RCC 7860 (cell line): ENCODE data around the gene TBCD.

Experiments used
- DNase-seq: peaks from one replicate; pipeline ENCODE4 v3.0.0-alpha.2; 2015; ENCODE audit warnings: low spot score
- FAIRE-seq: peaks from 2 replicates; lab custom pipeline; 2012; peaks lifted over from hg19 to GRCh38; lab: Jason Lieb, UNC

The TBCD gene

GRCh38 chr17:82830249-82830661, 78.4 kb downstream of the TBCD start:
- FAIRE-seq (no peak), DNase-seq (no peak)

GRCh38 chr17:82831041-82831817, 79.4 kb downstream of the TBCD start:
- no peak for DNase-seq
- FAIRE-seq, result no peak

- FAIRE-seq, result no peak
Measured at GRCh38 chr17:82831818-82832200, 79.9 kb downstream of the TBCD start.

GRCh38 chr17:82832411-82832810, 80.5 kb downstream of the TBCD start:
- DNase-seq, result no peak
- no peak for FAIRE-seq

More at GRCh38 chr17:82831818-82832200, 79.9 kb downstream of the TBCD start:
- no peak for DNase-seq

- DNase-seq (no peak), FAIRE-seq (no peak)
Measured at GRCh38 chr17:82832881-82833475, 81.1 kb downstream of the TBCD start.

- FAIRE-seq (no peak), DNase-seq (no peak)
Measured at GRCh38 chr17:82835122-82835521, 83.3 kb downstream of the TBCD start.

GRCh38 chr17:82835766-82836512, 84.1 kb downstream of the TBCD start:
- no peak for DNase-seq
- FAIRE-seq, result no peak

GRCh38 chr17:82836823-82837357, 85.0 kb downstream of the TBCD start:
- FAIRE-seq (no peak), DNase-seq (no peak)

GRCh38 chr17:82837586-82838320, 85.9 kb downstream of the TBCD start:
- DNase-seq (no peak), FAIRE-seq (no peak)

GRCh38 chr17:82838386-82839063, 86.7 kb downstream of the TBCD start:
- no peak for DNase-seq
- FAIRE-seq, result no peak

GRCh38 chr17:82839617-82840292, 87.9 kb downstream of the TBCD start, which contains the start of gene ZNF750:
ZNF750 (minus strand) TSS chr17:82840022; CDS start chr17:82832454, 7,568 bp downstream.
- FAIRE-seq (no peak), DNase-seq (no peak)

GRCh38 chr17:82840431-82840831, 88.6 kb downstream of the TBCD start:
- FAIRE-seq (no peak), DNase-seq (no peak)

- DNase-seq (no peak), FAIRE-seq (no peak)
Measured at GRCh38 chr17:82841921-82842596, 90.2 kb downstream of the TBCD start.

GRCh38 chr17:82843904-82844680, 92.2 kb downstream of the TBCD start:
- DNase-seq (no peak), FAIRE-seq (no peak)

- DNase-seq (no peak), FAIRE-seq (no peak)
Measured at GRCh38 chr17:82844796-82845162, 92.9 kb downstream of the TBCD start.

- DNase-seq, result no peak
- FAIRE-seq, result no peak
Measured at GRCh38 chr17:82845163-82845807, 93.4 kb downstream of the TBCD start.

GRCh38 chr17:82846061-82846691, 94.3 kb downstream of the TBCD start:
- FAIRE-seq (no peak), DNase-seq (no peak)
